ENCODE data around the gene VPS35L. TPM values are rescaled to one million over a fixed set of nuclear protein-coding genes. Genes with fewer than 3 reads are reported as not detected.

The VPS35L gene
- total RNA-seq, 1 donor from 2014 or later = 59.3 TPM

DNA sequence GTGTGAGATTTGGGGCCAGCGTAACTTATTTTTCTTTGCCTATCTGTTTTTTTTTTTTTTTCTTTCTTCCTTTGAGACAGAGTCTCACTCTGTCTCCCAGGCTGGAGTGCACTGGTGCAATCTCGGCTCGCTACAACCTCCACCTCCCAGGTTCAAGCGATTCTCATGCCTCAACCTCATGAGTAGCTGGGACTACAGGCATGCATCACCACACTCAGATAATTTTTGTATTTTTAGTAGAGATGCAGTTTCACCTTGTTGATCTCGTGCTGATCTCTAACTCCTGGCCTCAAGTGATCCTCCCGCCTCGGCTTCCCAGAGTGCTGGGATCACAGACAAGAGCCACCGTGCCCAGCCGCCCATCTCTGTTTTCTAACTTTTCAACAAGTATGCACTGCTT is 63.4 kb downstream of the VPS35L start:
- no peaks in the 10 kb centered on the region for H3K9me3 Mint-ChIP-seq
- H3K36me3 Mint-ChIP-seq = peaks cover 27% of the 10 kb centered on the region
- no peaks in the 10 kb centered on the region for H3K27me3 Mint-ChIP-seq (ENCODE audit: low read depth)
- H3K4me1 Mint-ChIP-seq = no peaks in the 10 kb centered on the region
- no peak for DNase-seq (ENCODE audit: low spot score in 2 of 2, unreplicated experiment in 2 of 2)
- TF ChIP-seq CTCF (IDR thresholded peaks at IDR 0.05; ENCODE audit: unreplicated experiment) = no peak
- no peak overlapping the region for H3K4me3 Mint-ChIP-seq
- no peak overlapping the region for H3K27ac Mint-ChIP-seq

DNA sequence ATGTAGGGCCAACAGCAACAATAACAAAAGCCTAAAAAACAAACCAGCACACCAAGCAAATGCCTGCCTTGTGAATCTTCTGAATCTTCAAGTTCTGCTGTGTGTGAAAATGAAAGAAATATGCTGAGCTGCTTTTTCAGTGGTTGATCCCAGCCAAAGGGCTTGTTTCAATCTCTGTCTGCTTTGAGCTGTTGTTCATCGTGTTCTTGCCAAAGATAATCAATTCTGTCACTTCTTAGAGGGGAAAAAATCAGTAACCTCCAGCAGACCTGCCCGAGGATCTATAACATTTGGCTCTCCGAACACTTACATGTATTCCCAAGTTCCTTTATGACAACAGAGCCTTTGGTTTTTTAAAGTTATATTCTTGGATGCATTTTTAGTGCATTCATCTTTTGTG is 65.9 kb downstream of the VPS35L start:
- Mint-ChIP-seq H3K27me3 (ENCODE audit: low read depth) (no peaks in the 10 kb centered on the region), H3K9me3 (no peaks in the 10 kb centered on the region), H3K4me3 (no peak overlapping the region), H3K36me3 (peaks cover 30% of the 10 kb centered on the region), H3K4me1 (no peaks in the 10 kb centered on the region), H3K27ac (no peak overlapping the region)
- TF ChIP-seq CTCF (IDR thresholded peaks at IDR 0.05; ENCODE audit: unreplicated experiment) = no peak
- DNase-seq (ENCODE audit: low spot score in 2 of 2, unreplicated experiment in 2 of 2) = no peak

DNA sequence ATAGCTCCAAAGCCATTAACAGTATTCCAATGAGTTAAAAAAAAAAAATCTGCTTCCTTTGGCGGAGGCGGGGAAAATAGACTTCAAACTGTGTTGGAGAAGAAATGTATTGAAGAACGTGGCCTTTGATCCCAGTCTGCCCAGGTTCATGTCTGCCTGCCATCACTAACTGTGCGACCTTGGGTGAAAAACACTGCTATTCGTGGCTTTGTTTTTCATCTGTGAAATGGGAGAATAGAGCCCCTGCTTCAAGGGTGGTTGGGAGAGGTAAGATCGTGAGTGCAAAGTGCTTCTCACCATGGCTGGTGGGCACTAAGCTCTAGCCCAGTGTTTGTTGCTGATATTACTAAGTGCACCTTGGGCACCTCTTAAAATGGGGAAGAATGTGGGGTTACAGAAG is 69.5 kb downstream of the VPS35L start:
- no peak for DNase-seq (ENCODE audit: low spot score in 2 of 2, unreplicated experiment in 2 of 2)
- H3K27ac Mint-ChIP-seq = no peak overlapping the region
- no peak for TF ChIP-seq CTCF (IDR thresholded peaks at IDR 0.05; ENCODE audit: unreplicated experiment)
- H3K9me3 Mint-ChIP-seq = no peaks in the 10 kb centered on the region
- H3K4me1 Mint-ChIP-seq = no peaks in the 10 kb centered on the region
- H3K36me3 Mint-ChIP-seq = peaks cover 46% of the 10 kb centered on the region
- no peak overlapping the region for H3K4me3 Mint-ChIP-seq
- H3K27me3 Mint-ChIP-seq (ENCODE audit: low read depth) = no peaks in the 10 kb centered on the region

GRCh38 chr16:19636436-19637267 is 81.1 kb downstream of the VPS35L start:
- Mint-ChIP-seq H3K9me3 (no peaks in the 10 kb centered on the region), H3K27ac (no peak overlapping the region), H3K4me3 (no peak overlapping the region), H3K36me3 (peaks cover 45% of the 10 kb centered on the region), H3K27me3 (ENCODE audit: low read depth) (no peaks in the 10 kb centered on the region), H3K4me1 (peaks cover 4% of the 10 kb centered on the region)
- DNase-seq (ENCODE audit: low spot score in 2 of 2, unreplicated experiment in 2 of 2) = no peak
- no peak for TF ChIP-seq CTCF (IDR thresholded peaks at IDR 0.05; ENCODE audit: unreplicated experiment)

DNA sequence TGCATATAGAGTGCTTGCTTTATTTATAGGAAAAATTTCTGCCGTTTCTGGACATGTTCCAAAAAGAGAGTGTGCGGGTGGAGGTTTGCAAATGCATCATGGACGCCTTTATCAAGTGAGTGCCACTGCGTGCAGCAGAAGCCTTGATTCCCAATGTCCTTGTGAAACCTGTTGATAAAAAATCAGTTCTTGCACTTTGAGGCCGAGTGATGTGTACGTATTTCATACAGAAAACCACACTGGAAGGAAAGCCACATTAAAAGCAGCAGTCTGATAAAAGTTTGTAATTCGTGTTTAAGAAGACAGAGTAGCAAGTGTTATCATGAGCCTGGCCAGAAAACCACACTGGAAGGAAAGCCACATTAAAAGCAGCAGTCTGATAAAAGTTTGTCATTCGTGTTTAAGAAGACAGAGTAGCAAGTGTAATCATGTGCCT is 84.5 kb downstream of the VPS35L start:
- Mint-ChIP-seq H3K27me3 (ENCODE audit: low read depth) (no peaks in the 10 kb centered on the region), H3K27ac (no peak overlapping the region), H3K4me1 (peaks cover 7% of the 10 kb centered on the region), H3K36me3 (peaks cover 35% of the 10 kb centered on the region), H3K4me3 (no peak overlapping the region), H3K9me3 (no peaks in the 10 kb centered on the region)
- TF ChIP-seq CTCF (IDR thresholded peaks at IDR 0.05; ENCODE audit: unreplicated experiment) = no peak
- DNase-seq (ENCODE audit: low spot score in 2 of 2, unreplicated experiment in 2 of 2) = no peak

Measured in mesothelial cell of epicardium (in vitro differentiated cells).